K562 (cell line): ENCODE measurements around the gene CHN2. TPM values are rescaled to one million over a fixed set of nuclear protein-coding genes. Genes with fewer than 3 reads are reported as not detected.

ENCODE experiments used
- ATAC-seq: fragments of 200-7000 bp; cut with Tn5 transposase; 3 replicates; pipeline ENCODE4 v1.9.1; 2020; ENCODE audit warnings: moderate library complexity
- BruUV-seq: library from RNA; stranded (reverse); fragments of 400-500 nt; replicated peaks from 2 replicates; lab custom pipeline; 2021; lab: Mats Ljungman, UMichigan
- CTCF ChIA-PET: fragments of 300-600 bp; formaldehyde crosslinking; extraction: SDS; loops from one replicate; lab custom pipeline; 2021; ENCODE audit warnings: low intra/inter-chr PET ratio; lab: Yijun Ruan, JAX
- POLR2A ChIA-PET: fragments of 300-600, 350-650 bp; sonication (Branson Sonifier 250); formaldehyde crosslinking; extraction: SDS; loops from one replicate; lab custom pipeline; 2021; ENCODE audit warnings: antibody characterized with exemption, inconsistent platforms; lab: Yijun Ruan, JAX
- DNase-seq, 4 experiments: peaks; one replicate each; pipeline versions ENCODE4 v3.0.0 to v3.0.0-alpha.2; 2011 to 2018; ENCODE audit warnings: low spot score in 3 of 4, mixed read lengths in 3 of 4; ENCODE audit errors: extremely low read depth in 1 of 4
- FAIRE-seq: peaks from 2 replicates; lab custom pipeline; 2011; peaks lifted over from hg19 to GRCh38; lab: Jason Lieb, UNC
- H2AFZ ChIP-seq: 2 replicates; pipeline ENCODE4 v1.6.0; 2011; ENCODE audit warnings: low read depth, low read length, control low read depth, inconsistent platforms
- H3K27ac ChIP-seq: fragments of 200-600 bp; 3 replicates; pipeline ENCODE4 v1.8.0; 2011; ENCODE audit warnings: low read depth, mild to moderate bottlenecking, control low read depth, inconsistent platforms, low read length, moderate library complexity, mixed read lengths; ENCODE audit errors: extremely low read depth
- H3K27me3 ChIP-seq, 2 experiments: fragments of 300-600 bp in 1 of 2; 2 replicates in 1 of 2; 3 replicates in 1 of 2; pipeline versions ENCODE4 v1.6.0 to v1.8.0; 2011; ENCODE audit warnings: inconsistent platforms in 2 of 2, low read length in 2 of 2, mild to moderate bottlenecking in 1 of 2, mixed read lengths in 1 of 2, moderate library complexity in 1 of 2; ENCODE audit not compliant: control insufficient read depth in 2 of 2, insufficient read depth in 2 of 2
- H3K36me3 ChIP-seq: fragments of 300-600 bp; 3 replicates; pipeline ENCODE4 v1.8.0; 2011; ENCODE audit warnings: mild to moderate bottlenecking, low read length, inconsistent platforms; ENCODE audit not compliant: control insufficient read depth, insufficient read depth
- H3K4me1 ChIP-seq, 2 experiments: fragments of 200-600 bp in 1 of 2; replicated peaks in 1 of 2; 2 replicates in 1 of 2; 3 replicates in 1 of 2; pipeline versions ENCODE4 v1.5.1 to v1.8.0; 2011; ENCODE audit warnings: inconsistent platforms in 2 of 2, low read length in 2 of 2, mild to moderate bottlenecking in 1 of 2, mixed read lengths in 1 of 2, moderate library complexity in 1 of 2; ENCODE audit not compliant: control insufficient read depth in 2 of 2, insufficient read depth in 2 of 2
- H3K4me2 ChIP-seq: 2 replicates; pipeline ENCODE4 v1.6.1; 2011; ENCODE audit warnings: low read length, control low read depth, inconsistent platforms, mixed read lengths; ENCODE audit not compliant: insufficient read depth
- H3K4me3 ChIP-seq: fragments of 200-600 bp; sonication (generic), shearing (Covaris generic); 2 replicates; pipeline ENCODE4 v1.5.1; 2016; ENCODE audit warnings: control low read depth, inconsistent platforms
- H3K79me2 ChIP-seq: fragments of 200-600 bp; 3 replicates; pipeline ENCODE4 v1.8.0; 2011; ENCODE audit warnings: low read length, inconsistent platforms; ENCODE audit not compliant: control insufficient read depth, insufficient read depth
- H3K9ac ChIP-seq, 2 experiments: 2 replicates each; pipeline versions ENCODE4 v1.6.0 to v1.6.1; 2011; ENCODE audit warnings: low read depth in 2 of 2, low read length in 2 of 2, control low read depth in 1 of 2, inconsistent platforms in 1 of 2, mild to moderate bottlenecking in 1 of 2, mixed read lengths in 1 of 2; ENCODE audit not compliant: insufficient read depth in 1 of 2
- H3K9me1 ChIP-seq: one replicate; pipeline ENCODE4 v1.6.0; 2011; ENCODE audit warnings: inconsistent platforms, mild to moderate bottlenecking, low read length, moderate library complexity; ENCODE audit not compliant: control insufficient read depth, insufficient read depth
- H3K9me3 ChIP-seq: replicated peaks from 2 replicates; pipeline ENCODE4 v1.5.1; 2011; ENCODE audit warnings: low read depth, low read length, inconsistent platforms; ENCODE audit not compliant: control insufficient read depth, insufficient read depth
- H4K20me1 ChIP-seq: replicated peaks from 2 replicates; pipeline ENCODE4 v1.6.1; 2011; ENCODE audit warnings: low read length, inconsistent platforms, mixed read lengths; ENCODE audit not compliant: control insufficient read depth, insufficient read depth
- ARID1B ChIP-seq: fragments of 450-650 bp; IDR thresholded peaks from 2 replicates; pipeline ENCODE4 v1.6.1; 2016; ENCODE audit warnings: antibody characterized with exemption, mild to moderate bottlenecking, inconsistent platforms
- BRD9 ChIP-seq: fragments of 450-650 bp; IDR thresholded peaks from 2 replicates; pipeline ENCODE4 v1.6.1; 2018; ENCODE audit warnings: low read depth; ENCODE audit not compliant: partially characterized antibody
- BRF1 ChIP-seq: IDR thresholded peaks from 3 replicates; pipeline ENCODE4 v1.6.1; 2011; ENCODE audit warnings: borderline replicate concordance, mild to moderate bottlenecking; ENCODE audit not compliant: insufficient read length; ENCODE audit errors: extremely low read depth
- NR2C1 ChIP-seq, 2 experiments: fragments of 450-650 bp; IDR thresholded peaks; 2 replicates each; pipeline ENCODE4 v1.6.1; 2017; ENCODE audit warnings: mild to moderate bottlenecking in 2 of 2, antibody characterized with exemption in 1 of 2, inconsistent platforms in 1 of 2, missing compliant biosample characterization in 1 of 2, missing genetic modification characterization in 1 of 2
- PBX2 ChIP-seq, 2 experiments: IDR thresholded peaks in 1 of 2; conservative IDR thresholded peaks in 1 of 2; 2 replicates each; pipeline ENCODE4 v1.6.1; 2016; ENCODE audit warnings: low read depth in 2 of 2, mild to moderate bottlenecking in 1 of 2, missing compliant biosample characterization in 1 of 2, missing genetic modification characterization in 1 of 2, moderate library complexity in 1 of 2
- RERE ChIP-seq: sonication (generic); formaldehyde crosslinking; IDR thresholded peaks from 2 replicates; pipeline ENCODE4 v1.8.0; 2023; ENCODE audit warnings: missing genetic modification reagents, mild to moderate bottlenecking, borderline replicate concordance
- ZNF518B ChIP-seq: fragments of 250-450 bp; sonication (Bioruptor Pico); IDR thresholded peaks from 2 replicates; pipeline ENCODE4 v1.5.0; 2021; ENCODE audit warnings: mild to moderate bottlenecking, moderate library complexity
- WGBS: fragments of 100-300 bp; shearing (Covaris generic); methylation state at CpG from one replicate; pipeline ENCODE4 v1.1.6; 2016; ENCODE audit warnings: low coverage, mixed read lengths; ENCODE audit not compliant: insufficient coverage; ENCODE audit errors: missing lambda C conversion rate; 5-methylcytosine and 5-hydroxymethylcytosine counted together
- in situ Hi-C: fragments of 300-500 bp; cut with MboI; formaldehyde crosslinking; loops from 4 replicates; pipeline ENCODE4 v1.15.0; 2018; ENCODE audit warnings: inconsistent platforms, mixed read lengths
- intact Hi-C: fragments of 100-400 bp; cut with micrococcal nuclease; formaldehyde crosslinking; loops from 2 replicates; pipeline ENCODE4 v1.14.2; 2022
- polyA plus RNA-seq, 8 experiments: library from polyadenylated mRNA; depleted of rRNA in 4 of 8; stranded (reverse) in 5 of 8; unstranded in 3 of 8; fragments of >200 nt; fragmentation: Nextera tagmentation in 2 of 8; fragmentation: Illumina TruSeq in 1 of 8; extraction: Ambion mirVana in 2 of 8; extraction: Trizol in 1 of 8; gene quantifications; 2 replicates each; pipeline versions ENCODE4 v1.2.1 to v1.2.3, GENCODE V29; 2011 to 2014; ENCODE audit warnings: inconsistent platforms in 1 of 8, missing spikeins in 1 of 8
- total RNA-seq, 7 experiments: library from RNA; depleted of rRNA in 6 of 7; stranded (reverse); fragments of >200 nt in 6 of 7; fragmentation: Illumina TruSeq in 2 of 7; extraction: Trizol in 2 of 7; gene quantifications; 2 replicates each; pipeline versions ENCODE4 v1.2.1 to v1.2.3, GENCODE V29; 2011 to 2021; ENCODE audit warnings: low replicate concordance in 1 of 7

Gene CHN2
- total and polyA plus RNA-seq, 9 of the 15 experiments (the other 6 are each of a cell fraction or from before 2014, with no cell fraction given) = 0.12 to 2.1 (median 0.31) TPM; not detected in 1

- intact Hi-C loops = no loop called here
- no TSS peak for BruUV-seq
- WGBS = 0% methylated on average over 3 of the region's 3 CpGs
- no peak for ATAC-seq
- H3K9me3 ChIP-seq = no peaks in the 10 kb centered on the region
- DNase-seq = no peak
- H3K4me2 ChIP-seq = no peak overlapping the region
- H3K9me1 ChIP-seq = no peaks in the 10 kb centered on the region
- in situ Hi-C loops = no loop called here
- H2AFZ ChIP-seq = no peak overlapping the region
- no peak for FAIRE-seq
- H3K9ac ChIP-seq = no peak overlapping the region
- no peaks in the 10 kb centered on the region; the same call in 1 of the 2 replicates for H4K20me1 ChIP-seq
- peaks cover 13% of the 10 kb centered on the region in 2 experiments; a peak in 3 of 5 replicates for H3K27me3 ChIP-seq
- H3K4me1 ChIP-seq = no peaks in the 10 kb centered on the region
- no peak overlapping the region for H3K27ac ChIP-seq
- CTCF ChIA-PET = no interaction called here
- H3K4me3 ChIP-seq = no peak overlapping the region
- POLR2A ChIA-PET = interaction anchor here (0.6 to 1.2 kb wide), 2 partner anchors 15 to 459 kb away, joined by 3 to 5 read pairs; no protein-coding TSS in a partner anchor
- H3K36me3 ChIP-seq = no peaks in the 10 kb centered on the region
- no peaks in the 10 kb centered on the region for H3K79me2 ChIP-seq
- TF ChIP-seq RERE (CRISPR knock-in tag) (no peak), BRF1 (no peak), ARID1B (no peak), BRD9 (no peak), PBX2 (CRISPR knock-in tag; IDR thresholded peaks at IDR 0.05; ENCODE audit: low read depth) (no peak), PBX2 (tag; conservative IDR thresholded peaks at IDR 0.05; ENCODE audit: low read depth) (no peak), NR2C1 (IDR thresholded peaks at IDR 0.05) (no peak), NR2C1 (tag; IDR thresholded peaks at IDR 0.05) (no peak), ZNF518B (CRISPR knock-in tag) (no peak)
Observed at GRCh38 chr7:29463504-29464158, 269.1 kb downstream of the CHN2 start.
